Activated CD4-positive, alpha-beta T cell treated with anti-CD3 and anti-CD28 coated beads, Interleukin-2, amount 50 U/mL, for 24 hours (primary cell): Measurements from ENCODE around the gene FAM193A.
"Not testable (repeated sequence)": the region's sequence is repeated elsewhere in the genome, so short reads cannot be mapped to it uniquely, and the experiment has no call there.

Source experiments
- DNase-seq, 2 donors: peaks; one replicate each; pipeline ENCODE4 v3.0.0-alpha.2; 2020; ENCODE audit warnings: low read depth in 1 of 2, low spot score in 1 of 2

The FAM193A gene

GRCh38 chr4:2649604-2650114 lies 113.2 kb downstream of the FAM193A start:
- no peak for DNase-seq

GRCh38 chr4:2650276-2650675 lies 113.8 kb downstream of the FAM193A start:
- DNase-seq = no peak

- no peak for DNase-seq
Observed at GRCh38 chr4:2651546-2651945, 115.1 kb downstream of the FAM193A start.

GRCh38 chr4:2651998-2652397 lies 115.6 kb downstream of the FAM193A start:
- no peak for DNase-seq

- DNase-seq = no peak
Observed at GRCh38 chr4:2652415-2653160, 116.1 kb downstream of the FAM193A start.

- DNase-seq = no peak
Observed at GRCh38 chr4:2660596-2661211, 124.3 kb downstream of the FAM193A start.

- DNase-seq = no peak
Observed at GRCh38 chr4:2662598-2662997, 126.2 kb downstream of the FAM193A start.

GRCh38 chr4:2663275-2663674 lies 126.8 kb downstream of the FAM193A start:
- no peak for DNase-seq

GRCh38 chr4:2666722-2667247 lies 130.3 kb downstream of the FAM193A start:
- DNase-seq = no peak

- DNase-seq = no peak
Observed at GRCh38 chr4:2667428-2667827, 131.0 kb downstream of the FAM193A start.

- no peak for DNase-seq
Observed at GRCh38 chr4:2671267-2671895, 134.9 kb downstream of the FAM193A start.

- no peak for DNase-seq
Observed at GRCh38 chr4:2672082-2672481, 135.6 kb downstream of the FAM193A start.

GRCh38 chr4:2672700-2673099 lies 136.3 kb downstream of the FAM193A start:
- no peak for DNase-seq

GRCh38 chr4:2673157-2673556 lies 136.7 kb downstream of the FAM193A start:
- DNase-seq = no peak

GRCh38 chr4:2679762-2680161 lies 143.3 kb downstream of the FAM193A start:
- DNase-seq = not testable (repeated sequence)

GRCh38 chr4:2684486-2684885 lies 148.0 kb downstream of the FAM193A start:
- no peak for DNase-seq

- DNase-seq = no peak
Observed at GRCh38 chr4:2685541-2685940, 149.1 kb downstream of the FAM193A start.

GRCh38 chr4:2686379-2687265 lies 150.2 kb downstream of the FAM193A start:
- no peak for DNase-seq

GRCh38 chr4:2688281-2688680 lies 151.8 kb downstream of the FAM193A start:
- no peak for DNase-seq

- DNase-seq = no peak
Observed at GRCh38 chr4:2688697-2689096, 152.2 kb downstream of the FAM193A start.

GRCh38 chr4:2689114-2689513 lies 152.7 kb downstream of the FAM193A start:
- no peak for DNase-seq
